HG03439 (cell line): ENCODE measurements around the gene TAS2R1.

Experiments
- ATAC-seq: cut with Tn5 transposase; IDR thresholded peaks from one replicate; pipeline ENCODE4 v1.9.1; 2021; ENCODE audit warnings: mild to moderate bottlenecking, moderate library complexity; ENCODE audit not compliant: unreplicated experiment

Gene TAS2R1

DNA sequence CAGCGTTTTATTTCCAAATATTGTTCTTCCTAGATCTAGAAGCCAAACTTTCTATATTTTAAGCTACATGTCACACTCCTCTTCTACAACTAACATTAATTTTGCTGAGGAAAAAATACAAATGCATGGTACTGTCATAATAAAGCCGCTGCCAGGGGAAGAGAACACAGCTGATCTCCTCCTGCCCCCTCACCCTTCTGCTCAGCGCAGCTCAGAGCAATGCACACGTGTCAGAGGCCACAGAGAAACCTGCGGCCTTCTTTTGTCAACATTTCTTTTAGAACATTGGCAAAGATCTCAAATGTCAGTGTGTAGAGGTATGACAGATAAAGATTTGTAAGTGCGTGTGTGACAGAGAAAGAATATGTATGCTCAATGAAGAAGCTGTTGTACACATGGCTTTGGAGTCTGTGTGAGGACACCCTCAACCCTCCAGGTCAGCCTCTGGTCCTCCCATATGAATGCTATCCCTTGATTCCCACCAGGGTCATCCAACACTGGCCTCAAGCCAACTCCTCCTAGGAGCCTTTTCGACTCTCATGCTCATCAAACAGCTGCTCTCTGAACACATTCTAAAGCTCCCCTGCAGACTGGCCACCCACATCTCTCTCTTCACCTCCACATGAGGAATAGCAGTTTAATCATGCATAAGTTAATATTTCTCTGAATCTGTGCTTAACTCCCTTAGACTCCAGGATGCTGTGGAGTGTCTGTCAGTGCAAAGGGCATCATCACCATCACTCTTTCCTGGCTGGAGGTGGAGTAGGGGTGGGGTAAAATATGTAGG, 40.9 kb downstream of the TAS2R1 start:
- ATAC-seq = no peak

DNA sequence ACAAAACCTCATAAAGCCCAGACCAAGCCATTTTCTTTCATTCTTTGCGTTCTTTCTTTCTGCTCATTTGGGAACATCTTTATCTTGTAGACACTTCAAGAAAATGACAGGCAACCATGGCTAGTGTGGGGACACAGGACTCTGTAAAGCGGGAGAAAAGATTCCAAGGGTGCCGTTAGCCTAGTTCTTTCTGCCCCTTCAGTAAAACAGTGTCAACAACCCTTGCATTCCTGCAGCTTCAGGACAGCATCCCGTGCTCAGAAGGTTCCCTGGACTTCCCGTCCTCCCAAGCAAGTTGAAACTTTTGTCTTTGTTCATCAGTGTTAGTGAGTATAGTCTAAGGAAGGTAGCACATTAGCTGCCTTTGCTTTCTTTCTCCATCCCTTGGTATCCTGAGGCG, 41.9 kb downstream of the TAS2R1 start:
- ATAC-seq = no peak

DNA sequence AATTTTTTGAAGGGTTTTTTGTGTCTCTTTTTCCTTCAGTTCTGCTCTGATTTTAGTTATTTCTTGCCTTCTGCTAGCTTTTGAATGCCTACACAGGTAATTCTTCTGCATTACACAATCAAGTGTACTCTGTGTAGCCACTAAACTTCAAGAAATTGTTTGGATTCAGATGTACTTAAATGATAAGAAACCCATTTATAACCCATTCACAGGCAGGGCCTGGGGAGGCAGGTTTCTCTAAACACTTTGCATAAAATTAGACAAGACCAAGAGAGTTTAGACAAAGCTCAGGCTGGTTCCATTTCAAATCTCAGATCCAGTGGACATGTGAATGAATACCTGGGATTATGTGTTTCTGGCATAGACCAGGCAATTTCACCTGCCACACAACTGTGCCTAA, 43.0 kb downstream of the TAS2R1 start:
- ATAC-seq = no peak

DNA sequence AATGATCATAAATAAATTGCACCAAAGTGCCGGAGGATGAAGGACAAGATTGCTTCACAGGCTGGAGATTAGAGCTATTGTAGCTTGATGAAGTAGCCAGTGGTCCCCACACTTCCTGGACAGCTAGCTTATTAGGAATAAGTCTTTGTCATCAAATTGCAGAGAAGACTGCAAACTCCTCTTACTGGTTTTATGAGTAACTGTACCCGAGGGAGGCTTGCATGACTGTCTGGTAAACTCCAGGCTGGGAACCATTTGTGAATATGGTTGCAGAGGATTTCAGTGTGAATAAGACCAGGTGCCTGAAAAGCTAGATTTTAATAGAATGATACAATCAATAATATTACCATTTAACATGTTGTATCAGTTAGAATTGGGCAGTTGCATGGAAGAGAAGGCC, 47.7 kb downstream of the TAS2R1 start:
- no peak for ATAC-seq
